MM.1S (cell line): ENCODE results near the gene SMURF2.
"Not testable (repeated sequence)": the region's sequence is repeated elsewhere in the genome, so short reads cannot be mapped to it uniquely, and the experiment has no call there.

ENCODE experiments used
- EZH2 ChIP-seq: fragments of 300-600 bp; sonication (generic); optimal IDR thresholded peaks from 2 replicates; pipeline ENCODE3; 2017; ENCODE audit warnings: low read depth, mild to moderate bottlenecking, antibody characterized with exemption, low read length, mixed read lengths
- TF ChIP-seq, protein P1 (sequence below): fragments of 300-600 bp; sonication (generic); IDR thresholded peaks from 2 replicates; pipeline ENCODE4 v1.5.1; 2016; ENCODE audit warnings: antibody characterized with exemption, low read length, mixed read lengths

DNA sequence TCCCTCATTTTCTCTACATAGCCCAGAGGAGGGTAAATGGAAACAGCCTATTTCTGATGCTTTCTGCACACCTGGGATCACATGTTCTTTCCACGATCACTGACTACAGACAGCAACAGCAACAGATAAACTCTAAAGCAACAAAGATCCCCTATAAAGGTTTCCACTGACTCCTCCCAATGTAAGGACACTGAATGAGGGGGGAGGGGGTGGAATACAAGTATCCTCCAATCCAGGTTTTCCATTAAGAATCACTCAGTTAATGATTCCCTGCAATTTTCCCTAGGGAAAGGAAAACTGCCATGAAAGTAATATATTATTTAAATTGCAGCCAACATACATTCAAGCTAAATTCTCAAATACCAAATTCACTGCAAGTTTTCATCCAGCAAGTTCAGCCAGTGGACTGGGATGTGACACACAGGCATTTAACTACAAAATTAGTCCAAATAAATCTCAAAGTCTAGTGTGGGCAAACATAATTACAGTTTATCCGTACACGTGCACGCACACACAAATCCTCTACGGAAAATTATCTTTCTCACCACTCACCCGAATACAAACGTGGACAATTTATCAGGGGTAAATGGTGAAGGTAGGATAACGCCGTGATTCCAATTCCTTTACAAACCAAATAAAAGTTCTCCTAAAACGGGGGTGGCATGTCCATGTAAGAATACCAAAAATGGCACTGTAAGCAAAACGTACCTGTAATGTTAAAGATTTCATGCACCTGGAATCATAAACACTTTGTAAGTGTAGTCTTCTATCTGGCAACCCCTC is 1.7 kb downstream of the SMURF2 start:
- TF ChIP-seq, protein P1, sequence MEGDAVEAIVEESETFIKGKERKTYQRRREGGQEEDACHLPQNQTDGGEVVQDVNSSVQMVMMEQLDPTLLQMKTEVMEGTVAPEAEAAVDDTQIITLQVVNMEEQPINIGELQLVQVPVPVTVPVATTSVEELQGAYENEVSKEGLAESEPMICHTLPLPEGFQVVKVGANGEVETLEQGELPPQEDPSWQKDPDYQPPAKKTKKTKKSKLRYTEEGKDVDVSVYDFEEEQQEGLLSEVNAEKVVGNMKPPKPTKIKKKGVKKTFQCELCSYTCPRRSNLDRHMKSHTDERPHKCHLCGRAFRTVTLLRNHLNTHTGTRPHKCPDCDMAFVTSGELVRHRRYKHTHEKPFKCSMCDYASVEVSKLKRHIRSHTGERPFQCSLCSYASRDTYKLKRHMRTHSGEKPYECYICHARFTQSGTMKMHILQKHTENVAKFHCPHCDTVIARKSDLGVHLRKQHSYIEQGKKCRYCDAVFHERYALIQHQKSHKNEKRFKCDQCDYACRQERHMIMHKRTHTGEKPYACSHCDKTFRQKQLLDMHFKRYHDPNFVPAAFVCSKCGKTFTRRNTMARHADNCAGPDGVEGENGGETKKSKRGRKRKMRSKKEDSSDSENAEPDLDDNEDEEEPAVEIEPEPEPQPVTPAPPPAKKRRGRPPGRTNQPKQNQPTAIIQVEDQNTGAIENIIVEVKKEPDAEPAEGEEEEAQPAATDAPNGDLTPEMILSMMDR = not testable (repeated sequence)
- not testable (repeated sequence) for TF ChIP-seq EZH2
